IMR-90 (cell line): ENCODE measurements around the gene DYNLT4. TPM values are rescaled to one million over a fixed set of nuclear protein-coding genes. Genes with fewer than 3 reads are reported as not detected.

Source experiments
- ATAC-seq: fragments of 200-7000 bp; cut with Tn5 transposase; 2 replicates; pipeline ENCODE4 v1.9.1; 2020; ENCODE audit warnings: low read depth, mild to moderate bottlenecking, moderate library complexity
- BruUV-seq: library from RNA; stranded (reverse); fragments of 400-500 nt; replicated peaks from 2 replicates; lab custom pipeline; 2021; lab: Mats Ljungman, UMichigan
- CTCF ChIA-PET: fragments of 300-600 bp; formaldehyde crosslinking; extraction: SDS; loops from one replicate; lab custom pipeline; 2021; ENCODE audit warnings: antibody characterized with exemption; lab: Yijun Ruan, JAX
- POLR2A ChIA-PET: fragments of 300-600 bp; sonication (Branson Sonifier 250); formaldehyde crosslinking; loops from one replicate; lab custom pipeline; 2022; ENCODE audit warnings: antibody characterized with exemption; ENCODE audit not compliant: unreplicated experiment; lab: Charles Lee
- DNase-seq: peaks from one replicate; pipeline ENCODE4 v3.0.0; 2013
- H2AFZ ChIP-seq: replicated peaks from 2 replicates; pipeline ENCODE3; 2013; ENCODE audit warnings: low read length, mild to moderate bottlenecking; ENCODE audit not compliant: poor library complexity
- H2AK5ac ChIP-seq: 2 replicates; pipeline ENCODE4 v1.6.1; 2013; ENCODE audit warnings: low read depth, low read length, inconsistent platforms
- H2AK9ac ChIP-seq: replicated peaks from 2 replicates; pipeline ENCODE3; 2013; ENCODE audit warnings: mild to moderate bottlenecking, low read depth, low read length, moderate library complexity; ENCODE audit not compliant: poor library complexity
- H2BK120ac ChIP-seq: 2 replicates; pipeline ENCODE4 v1.6.1; 2013; ENCODE audit warnings: low read depth, low read length, inconsistent platforms
- H2BK15ac ChIP-seq: 3 replicates; pipeline ENCODE4 v1.6.1; 2013; ENCODE audit warnings: low read depth, low read length, inconsistent platforms
- H2BK20ac ChIP-seq: 2 replicates; pipeline ENCODE4 v1.6.1; 2013; ENCODE audit warnings: low read depth, mild to moderate bottlenecking, inconsistent platforms, low read length, moderate library complexity
- H2BK5ac ChIP-seq: 2 replicates; pipeline ENCODE4 v1.6.1; 2013; ENCODE audit warnings: mild to moderate bottlenecking, low read depth, low read length, inconsistent platforms; ENCODE audit not compliant: poor library complexity, severe bottlenecking
- H3K14ac ChIP-seq: replicated peaks from 2 replicates; pipeline ENCODE4 v1.6.1; 2013; ENCODE audit warnings: low read depth, low read length, inconsistent platforms
- H3K18ac ChIP-seq: 2 replicates; pipeline ENCODE4 v1.6.1; 2013; ENCODE audit warnings: low read depth, low read length, control low read depth
- H3K23ac ChIP-seq: 2 replicates; pipeline ENCODE4 v1.6.1; 2013; ENCODE audit warnings: low read depth, low read length, inconsistent platforms
- H3K27ac ChIP-seq: 2 replicates; pipeline ENCODE4 v1.5.1; 2013; ENCODE audit warnings: mild to moderate bottlenecking, control low read depth, low read length; ENCODE audit not compliant: insufficient read depth
- H3K27me3 ChIP-seq: 2 replicates; pipeline ENCODE4 v1.6.1; 2013; ENCODE audit warnings: low read length; ENCODE audit not compliant: control insufficient read depth, insufficient read depth
- H3K36me3 ChIP-seq: 2 replicates; pipeline ENCODE4 v1.6.1; 2013; ENCODE audit warnings: low read length, mixed read lengths; ENCODE audit not compliant: control insufficient read depth, insufficient read depth
- H3K4ac ChIP-seq: 2 replicates; pipeline ENCODE4 v1.6.1; 2013; ENCODE audit warnings: low read depth, low read length, inconsistent platforms
- H3K4me1 ChIP-seq: 2 replicates; pipeline ENCODE4 v1.6.1; 2013; ENCODE audit warnings: low read length, mixed read lengths; ENCODE audit not compliant: control insufficient read depth, insufficient read depth
- H3K4me2 ChIP-seq: 2 replicates; pipeline ENCODE4 v1.6.1; 2013; ENCODE audit warnings: low read depth, mild to moderate bottlenecking, control low read depth, low read length, moderate library complexity
- H3K4me3 ChIP-seq: 2 replicates; pipeline ENCODE4 v1.5.1; 2013; ENCODE audit warnings: low read depth, mild to moderate bottlenecking, control low read depth, low read length, moderate library complexity; ENCODE audit not compliant: insufficient read depth
- H3K56ac ChIP-seq: 2 replicates; pipeline ENCODE4 v1.6.1; 2013; ENCODE audit warnings: low read length, inconsistent platforms; ENCODE audit not compliant: insufficient read depth; ENCODE audit errors: extremely low read depth
- H3K79me1 ChIP-seq, 2 experiments: 2 replicates each; pipeline ENCODE4 v1.6.1; 2013; ENCODE audit warnings: low read length in 2 of 2, inconsistent platforms in 1 of 2, low read depth in 1 of 2
- H3K9ac ChIP-seq: 2 replicates; pipeline ENCODE4 v1.6.1; 2013; ENCODE audit warnings: low read depth, low read length, control low read depth
- H3K9me1 ChIP-seq: 2 replicates; pipeline ENCODE4 v1.6.1; 2013; ENCODE audit warnings: low read length, inconsistent platforms; ENCODE audit not compliant: insufficient read depth
- H3K9me3 ChIP-seq: 2 replicates; pipeline ENCODE4 v1.6.1; 2013; ENCODE audit warnings: low read length; ENCODE audit not compliant: control insufficient read depth, insufficient read depth
- H4K20me1 ChIP-seq: 2 replicates; pipeline ENCODE4 v1.6.1; 2013; ENCODE audit warnings: low read length, inconsistent platforms; ENCODE audit not compliant: insufficient read depth
- H4K5ac ChIP-seq: 2 replicates; pipeline ENCODE4 v1.6.1; 2013; ENCODE audit warnings: mild to moderate bottlenecking, low read depth, low read length, control low read depth
- H4K8ac ChIP-seq, 2 experiments: 2 replicates each; pipeline ENCODE4 v1.6.1; 2013; ENCODE audit warnings: low read depth in 2 of 2, low read length in 2 of 2, control low read depth in 1 of 2, inconsistent platforms in 1 of 2
- H4K91ac ChIP-seq: 2 replicates; pipeline ENCODE4 v1.6.1; 2013; ENCODE audit warnings: low read depth, low read length, inconsistent platforms; ENCODE audit not compliant: insufficient read depth
- BHLHE40 ChIP-seq: fragments of 150-350 bp; IDR thresholded peaks from 2 replicates; pipeline ENCODE4 v1.6.1; 2016; ENCODE audit warnings: mild to moderate bottlenecking, low read depth, low read length
- CEBPB ChIP-seq: IDR thresholded peaks from 2 replicates; pipeline ENCODE4 v1.6.1; 2012; ENCODE audit warnings: low read depth, low read length, improper control_type of control experiment
- CHD1 ChIP-seq: IDR thresholded peaks from 2 replicates; pipeline ENCODE4 v1.6.1; 2012; ENCODE audit warnings: low read depth, low read length, improper control_type of control experiment
- ELK1 ChIP-seq: fragments of 150-350 bp; IDR thresholded peaks from 2 replicates; pipeline ENCODE4 v1.6.1; 2016; ENCODE audit warnings: low read depth, mild to moderate bottlenecking, low read length, moderate library complexity, borderline replicate concordance
- MAFK ChIP-seq: IDR thresholded peaks from 2 replicates; pipeline ENCODE4 v1.6.1; 2012; ENCODE audit warnings: low read depth, low read length, improper control_type of control experiment
- MAZ ChIP-seq: IDR thresholded peaks from 2 replicates; pipeline ENCODE4 v1.6.1; 2012; ENCODE audit warnings: low read depth, mild to moderate bottlenecking, low read length, improper control_type of control experiment, moderate library complexity, borderline replicate concordance
- MXI1 ChIP-seq: IDR thresholded peaks from 2 replicates; pipeline ENCODE4 v1.6.1; 2012; ENCODE audit warnings: low read depth, mild to moderate bottlenecking, low read length, moderate library complexity, borderline replicate concordance
- NFE2L2 ChIP-seq: fragments of 150-350 bp; IDR thresholded peaks from 2 replicates; pipeline ENCODE4 v1.6.1; 2016; ENCODE audit warnings: low read depth, mild to moderate bottlenecking, low read length
- POLR2A ChIP-seq: IDR thresholded peaks from 2 replicates; pipeline ENCODE4 v1.6.1; 2012; ENCODE audit warnings: mild to moderate bottlenecking, low read depth, low read length
- RFX5 ChIP-seq: IDR thresholded peaks from 2 replicates; pipeline ENCODE4 v1.8.0; 2012; ENCODE audit warnings: low read depth, mild to moderate bottlenecking, low read length, moderate library complexity
- SMC3 ChIP-seq: fragments of 150-350 bp; IDR thresholded peaks from 2 replicates; pipeline ENCODE4 v1.6.1; 2016; ENCODE audit warnings: low read depth, mild to moderate bottlenecking, antibody characterized with exemption, low read length, moderate library complexity
- WGBS, 2 experiments: methylation state at CpG; one replicate each; pipeline versions ENCODE4 v1.1.5 to v1.1.7; 2013; ENCODE audit warnings: missing lambda C conversion rate in 2 of 2; ENCODE audit not compliant: insufficient read length in 1 of 2; ENCODE audit errors: extremely low coverage in 2 of 2; 5-methylcytosine and 5-hydroxymethylcytosine counted together
- dilution Hi-C: fragments of 300-500 bp; cut with HindIII; formaldehyde crosslinking; loops from one replicate; pipeline ENCODE4 v1.14.3; 2018; ENCODE audit warnings: low sequenced_read_pairs; ENCODE audit not compliant: unreplicated experiment
- in situ Hi-C: fragments of 300-500 bp; cut with MboI; formaldehyde crosslinking; loops from 3 replicates; pipeline ENCODE4 v1.14.3; 2019; ENCODE audit warnings: low sequenced_read_pairs, inconsistent platforms, mixed read lengths
- intact Hi-C: fragments of 100-400 bp; cut with micrococcal nuclease; formaldehyde crosslinking; loops from 2 replicates; pipeline ENCODE4 v1.10.0; 2022
- polyA plus RNA-seq, 3 experiments: library from polyadenylated mRNA; depleted of rRNA; stranded (reverse); fragments of >200 nt; gene quantifications; 2 replicates each; pipeline ENCODE4 v1.2.3, GENCODE V29; 2012; ENCODE audit warnings: low replicate concordance in 1 of 3
- total RNA-seq: library from RNA; depleted of rRNA; stranded (reverse); fragments of >200 nt; gene quantifications from 2 replicates; pipeline ENCODE4 v1.2.3, GENCODE V29; 2012
- TF ChIP-seq, protein P1 (sequence below): fragments of 150-350 bp; IDR thresholded peaks from 2 replicates; pipeline ENCODE4 v1.6.1; 2017; ENCODE audit warnings: mild to moderate bottlenecking, antibody characterized with exemption, low read length, low read depth
- TF ChIP-seq, protein P2 (sequence below): conservative IDR thresholded peaks from 2 replicates; pipeline ENCODE4 v1.5.1; 2012; ENCODE audit warnings: mild to moderate bottlenecking, low read depth, low read length, improper control_type of control experiment

Gene DYNLT4
- total and polyA plus RNA-seq, 2 of the 4 experiments (the other 2 are of a cell fraction): not detected

- Histone ChIP-seq H4K5ac (peak overlapping the region; percentile 84), H2AK9ac (peak overlapping the region; percentile 94), H4K91ac (peak overlapping the region; percentile 100), H3K4me1 (peaks cover 5% of the 10 kb centered on the region), H3K4ac (peak overlapping the region; percentile 96), H4K8ac (peak overlapping the region; percentile 83 to 96), H3K56ac (peak overlapping the region; percentile 100), H3K18ac (peak overlapping the region; percentile 90), H3K79me1 (peaks cover 2 to 3% of the 10 kb centered on the region in 2 experiments; a peak in 1 of 4 replicates), H2BK15ac (peak overlapping the region; percentile 33; the same call in 2 of the 3 replicates), H2BK120ac (peak overlapping the region; percentile 96), H3K36me3 (no peaks in the 10 kb centered on the region), H3K27ac (peak overlapping the region; percentile 99), H2AFZ (peak overlapping the region; percentile 94), H3K9me1 (peaks cover 3% of the 10 kb centered on the region; the same call in 1 of the 2 replicates), H3K27me3 (no peaks in the 10 kb centered on the region), H3K14ac (peak overlapping the region; percentile 97), H2BK20ac (peak overlapping the region; percentile 96), H2BK5ac (peak overlapping the region; percentile 99), H3K9ac (peak overlapping the region; percentile 96), H3K4me2 (peak overlapping the region; percentile 96), H3K23ac (peak overlapping the region; percentile 89), H4K20me1 (peaks cover 8% of the 10 kb centered on the region; the same call in 1 of the 2 replicates), H2AK5ac (peak overlapping the region; percentile 100), H3K4me3 (peak overlapping the region; percentile 42), H3K9me3 (no peaks in the 10 kb centered on the region)
- intact Hi-C loops (loop anchor here (2.0 kb wide), 1 partner anchor 21 kb away; no protein-coding TSS in a partner anchor), dilution Hi-C loops (no loop called here), in situ Hi-C loops (no loop called here)
- ChIA-PET POLR2A (interaction anchor here (0.6 to 3.2 kb wide), 18 partner anchors 11 to 1172 kb away, joined by 3 to 30 read pairs (median 4); partner anchors contain the start of genes BTBD19, DYNLT4, HECTD3 and PLK3), CTCF (interaction anchor here (0.6 to 1.9 kb wide), 4 partner anchors 9 to 25 kb away, joined by 3 to 8 read pairs (median 4); partner anchors contain the start of gene PLK3)
- ATAC-seq (peak; percentile 84), DNase-seq (peak; percentile 95)
- BruUV-seq: TSS peak; percentile 100
- 0% methylated on average over 9 of the region's 33 CpGs; no CpG with 5 or more reads in 1 of the 2 experiments for WGBS, 2 experiments
- TF ChIP-seq, protein P1, sequence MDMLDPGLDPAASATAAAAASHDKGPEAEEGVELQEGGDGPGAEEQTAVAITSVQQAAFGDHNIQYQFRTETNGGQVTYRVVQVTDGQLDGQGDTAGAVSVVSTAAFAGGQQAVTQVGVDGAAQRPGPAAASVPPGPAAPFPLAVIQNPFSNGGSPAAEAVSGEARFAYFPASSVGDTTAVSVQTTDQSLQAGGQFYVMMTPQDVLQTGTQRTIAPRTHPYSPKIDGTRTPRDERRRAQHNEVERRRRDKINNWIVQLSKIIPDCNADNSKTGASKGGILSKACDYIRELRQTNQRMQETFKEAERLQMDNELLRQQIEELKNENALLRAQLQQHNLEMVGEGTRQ: no peak
- TF ChIP-seq BHLHE40 (peak; percentile 4; the same call in 1 of the 2 replicates), RFX5 (no peak), CHD1 (peak; percentile 84; the same call in 1 of the 2 replicates), SMC3 (no peak; the same call in 1 of the 2 replicates), MAFK (no peak), CEBPB (peak; percentile 54; the same call in 1 of the 2 replicates), ELK1 (no peak), POLR2A (peak; percentile 100), NFE2L2 (no peak), MAZ (peak; percentile 49; the same call in 1 of the 2 replicates), MXI1 (no peak)
- TF ChIP-seq, protein P2, sequence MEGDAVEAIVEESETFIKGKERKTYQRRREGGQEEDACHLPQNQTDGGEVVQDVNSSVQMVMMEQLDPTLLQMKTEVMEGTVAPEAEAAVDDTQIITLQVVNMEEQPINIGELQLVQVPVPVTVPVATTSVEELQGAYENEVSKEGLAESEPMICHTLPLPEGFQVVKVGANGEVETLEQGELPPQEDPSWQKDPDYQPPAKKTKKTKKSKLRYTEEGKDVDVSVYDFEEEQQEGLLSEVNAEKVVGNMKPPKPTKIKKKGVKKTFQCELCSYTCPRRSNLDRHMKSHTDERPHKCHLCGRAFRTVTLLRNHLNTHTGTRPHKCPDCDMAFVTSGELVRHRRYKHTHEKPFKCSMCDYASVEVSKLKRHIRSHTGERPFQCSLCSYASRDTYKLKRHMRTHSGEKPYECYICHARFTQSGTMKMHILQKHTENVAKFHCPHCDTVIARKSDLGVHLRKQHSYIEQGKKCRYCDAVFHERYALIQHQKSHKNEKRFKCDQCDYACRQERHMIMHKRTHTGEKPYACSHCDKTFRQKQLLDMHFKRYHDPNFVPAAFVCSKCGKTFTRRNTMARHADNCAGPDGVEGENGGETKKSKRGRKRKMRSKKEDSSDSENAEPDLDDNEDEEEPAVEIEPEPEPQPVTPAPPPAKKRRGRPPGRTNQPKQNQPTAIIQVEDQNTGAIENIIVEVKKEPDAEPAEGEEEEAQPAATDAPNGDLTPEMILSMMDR: peak; percentile 8; the same call in 1 of the 2 replicates
Observed at GRCh38 chr1:44819608-44820327, 12.6 kb upstream of the DYNLT4 start.
